Lung microvascular endothelial cell (primary cell): ENCODE measurements around the gene ILDR1. TPM values are rescaled to one million over a fixed set of nuclear protein-coding genes. Genes with fewer than 3 reads are reported as not detected.
A peak's percentile ranks its signal among the peaks of the same experiment; 100 is the strongest.
"Not testable (repeated sequence)": the region's sequence is repeated elsewhere in the genome, so short reads cannot be mapped to it uniquely, and the experiment has no call there.

Source experiments
- DNase-seq, 2 donors: peaks; one replicate each; pipeline versions ENCODE4 v3.0.0 to v3.0.0-alpha.2; 2010; ENCODE audit warnings: low read depth in 2 of 2
- total RNA-seq: library from RNA; depleted of rRNA; stranded (reverse); fragments of >200 nt; gene quantifications from 2 replicates; pipeline ENCODE4 v1.2.1, GENCODE V29; 2014

ILDR1 gene
- not detected in 2 replicates for total RNA-seq

DNA sequence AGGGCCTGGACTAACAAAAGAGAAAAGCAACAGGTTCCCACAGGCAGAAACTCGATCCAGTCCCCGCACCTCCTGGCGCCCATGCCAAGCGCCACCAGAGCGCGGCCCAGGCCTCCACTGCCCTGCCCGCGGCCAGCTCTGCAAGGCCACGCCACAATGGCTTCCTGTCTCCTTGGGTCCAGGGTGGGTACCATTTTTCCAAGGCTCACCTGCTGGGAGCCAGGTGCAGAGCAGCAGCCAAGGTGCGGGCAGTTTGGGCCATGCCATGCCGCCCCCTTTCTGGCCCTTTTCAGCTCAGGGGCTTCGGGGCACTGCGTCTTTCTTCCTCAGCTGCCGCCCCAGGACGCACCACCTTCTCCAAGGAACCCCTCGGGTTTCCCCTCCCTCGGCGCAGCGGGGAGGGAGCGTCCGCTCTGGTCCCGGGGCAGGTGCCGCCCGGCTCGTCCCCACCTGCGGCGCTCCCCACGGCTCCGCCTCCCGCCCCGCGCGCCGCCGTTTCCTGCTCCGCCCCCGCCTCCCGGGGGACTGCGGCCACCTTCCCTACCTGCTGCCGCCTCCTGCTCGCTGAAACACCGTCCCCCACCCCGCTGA lies at the start of gene ILDR1:
Gene ILDR1 (minus strand): TSS at position 437 of the 591 bp plus-strand sequence. CDS start 170 bp downstream, at position 267.
- DNase-seq = no peak

DNA sequence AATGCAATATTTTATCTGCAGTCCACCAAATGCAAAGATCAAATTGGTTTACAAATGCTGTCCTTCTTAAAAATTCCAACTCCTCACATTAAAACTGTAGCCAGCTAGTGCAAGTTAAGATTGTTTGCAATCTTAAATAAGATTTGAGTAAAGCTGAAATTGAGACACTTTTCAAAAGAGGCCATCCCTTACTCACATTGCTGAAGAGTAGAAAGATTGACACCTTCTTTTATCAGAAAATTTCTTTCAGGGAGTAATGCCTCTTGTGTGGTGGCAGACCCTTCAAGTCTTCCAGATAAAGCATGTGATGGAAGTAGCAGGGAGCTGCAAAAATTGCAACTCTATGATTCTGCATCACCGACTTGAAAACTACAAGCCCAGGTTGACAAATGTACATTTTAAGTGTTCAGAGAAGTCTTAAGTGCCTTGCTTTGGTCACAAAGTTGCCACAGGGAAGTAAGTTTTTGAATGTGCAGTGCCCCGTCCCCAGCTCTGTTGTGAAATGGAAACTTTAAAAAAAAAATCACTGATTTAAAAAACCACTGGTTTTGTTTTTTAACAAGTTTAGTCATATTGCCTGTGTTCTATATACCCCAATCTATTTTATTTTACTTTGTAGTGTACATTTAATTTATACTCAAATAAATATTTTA lies 45.7 kb upstream of the ILDR1 start:
- no peak for DNase-seq

DNA sequence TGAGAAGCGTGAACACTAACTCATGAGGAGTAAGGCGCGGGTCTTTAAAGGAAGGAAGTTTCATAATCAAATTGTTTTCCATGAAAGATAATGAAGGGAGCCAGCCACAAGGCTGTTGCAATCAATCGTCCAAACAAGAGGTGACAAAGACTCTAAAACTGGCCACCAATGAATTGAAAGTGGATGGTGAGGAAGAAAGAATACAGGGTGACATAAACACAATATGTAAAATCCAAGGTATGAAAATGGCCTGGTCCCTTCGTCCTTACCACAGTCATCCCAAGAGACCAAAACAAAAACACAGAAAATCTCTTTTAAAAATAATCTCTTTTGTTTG lies 45.1 kb upstream of the ILDR1 start:
- peak in 1 of 2 donors; percentile 5 for DNase-seq

DNA sequence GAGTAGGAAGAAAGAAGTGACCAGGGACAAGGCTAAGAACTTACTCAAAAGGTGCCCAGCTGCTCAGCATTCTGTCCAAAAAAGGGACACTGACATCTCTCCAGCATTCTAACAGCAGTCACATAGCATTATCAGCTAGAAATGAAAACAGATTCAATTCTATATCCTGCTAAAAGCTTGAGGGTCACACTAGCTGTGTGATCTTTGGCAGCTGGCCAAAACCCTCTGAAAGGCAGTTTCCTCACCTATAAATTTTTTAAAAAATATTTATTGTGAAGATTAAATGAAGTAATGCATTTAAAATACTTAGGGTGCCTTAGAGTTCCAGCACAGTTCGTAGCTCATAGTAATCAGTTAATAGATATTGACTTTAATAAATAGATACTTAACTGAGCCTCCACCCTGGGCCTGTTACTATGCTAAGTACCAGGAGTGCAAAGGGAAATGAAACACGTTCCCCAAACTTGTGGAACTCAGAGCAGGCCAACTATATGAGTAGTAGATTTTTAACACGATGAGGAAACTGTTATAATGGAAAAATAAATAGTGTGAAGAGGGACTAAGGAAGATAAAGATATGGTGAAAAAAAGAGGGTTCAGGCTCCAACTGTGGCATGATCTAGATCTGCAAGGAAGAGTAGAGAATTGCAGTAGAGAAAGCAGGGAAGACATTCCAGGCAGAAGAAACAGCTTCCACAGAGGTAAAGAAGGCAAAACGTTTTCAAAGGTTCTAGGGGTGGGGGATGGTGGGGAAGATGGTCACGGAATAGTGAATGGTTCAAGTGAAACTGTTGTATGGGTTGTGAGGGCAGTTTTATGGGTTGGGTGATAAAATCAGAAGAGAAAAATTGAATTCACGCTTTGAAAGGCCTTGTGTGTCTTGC lies 44.5 kb upstream of the ILDR1 start:
- DNase-seq = peak in 1 of 2 donors; percentile 82

DNA sequence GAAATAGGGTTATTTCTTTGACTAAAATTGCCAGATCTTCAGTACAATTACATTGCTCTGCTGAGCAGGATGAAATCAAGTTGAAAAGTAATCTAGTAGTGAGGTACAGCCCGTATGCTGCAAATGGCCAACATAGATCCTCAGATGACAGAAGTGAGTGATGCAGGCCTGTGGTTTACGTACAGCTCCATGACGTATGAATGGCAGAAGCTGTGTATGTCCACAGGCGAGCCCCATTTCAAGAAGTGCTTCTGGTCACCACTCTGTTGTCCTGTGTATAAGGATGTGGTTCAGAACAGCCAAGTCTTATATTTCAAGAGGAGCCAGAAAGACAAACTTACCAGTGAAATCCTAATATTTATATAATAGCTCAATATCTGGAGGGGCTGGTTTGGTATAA lies 42.3 kb upstream of the ILDR1 start:
- DNase-seq = no peak

DNA sequence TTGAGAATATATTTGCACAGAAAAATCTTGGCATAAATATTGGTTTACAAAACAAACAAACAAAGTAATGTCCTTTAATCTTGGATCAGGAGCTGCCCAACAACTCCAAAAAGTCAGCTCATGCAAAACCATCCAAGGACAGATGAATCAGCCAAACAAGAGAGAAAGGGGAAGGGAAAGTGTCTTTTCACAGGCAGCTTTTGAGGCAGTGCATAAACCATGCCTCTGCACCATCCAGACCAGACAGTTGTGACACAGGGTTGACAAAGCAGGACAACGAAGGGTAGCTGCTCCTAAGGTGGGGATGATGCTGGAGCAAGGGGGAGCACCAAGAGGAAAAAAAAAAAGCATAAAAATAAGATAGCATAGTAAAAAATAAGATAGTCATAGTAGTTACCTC lies 41.9 kb upstream of the ILDR1 start:
- DNase-seq = no peak

DNA sequence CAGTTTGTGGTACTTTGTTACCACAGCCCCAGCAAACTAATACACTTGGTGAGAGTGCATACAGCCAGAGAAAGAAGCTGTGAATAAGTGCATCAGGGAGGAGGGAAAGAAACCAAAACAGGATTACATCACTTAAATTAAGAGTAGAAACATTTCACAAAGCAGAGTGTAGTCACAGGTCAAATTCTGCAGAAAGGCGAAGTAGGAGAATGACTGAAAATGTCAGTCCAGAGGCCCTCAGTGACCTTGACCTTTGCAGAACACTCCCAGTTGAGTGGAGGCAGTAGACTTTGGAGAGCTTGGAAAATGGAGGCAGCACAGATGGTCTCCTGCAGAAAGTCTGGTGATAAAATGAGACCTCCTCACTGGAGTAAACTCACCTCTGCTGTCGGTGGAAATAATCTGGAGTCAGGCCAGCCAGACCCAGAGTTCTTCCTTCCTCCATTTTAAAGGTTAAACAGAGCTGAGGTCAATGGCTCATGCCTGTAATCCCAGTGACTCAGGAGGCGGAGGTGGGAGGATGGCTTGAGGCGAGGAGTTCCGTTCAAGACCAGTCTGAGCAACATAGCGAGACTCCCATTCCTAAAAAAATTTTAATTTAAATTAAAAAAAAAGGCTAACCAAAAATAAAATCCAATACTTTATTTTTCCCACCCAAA lies 38.1 kb upstream of the ILDR1 start:
- peak in 1 of 2 donors; percentile 7 for DNase-seq

DNA sequence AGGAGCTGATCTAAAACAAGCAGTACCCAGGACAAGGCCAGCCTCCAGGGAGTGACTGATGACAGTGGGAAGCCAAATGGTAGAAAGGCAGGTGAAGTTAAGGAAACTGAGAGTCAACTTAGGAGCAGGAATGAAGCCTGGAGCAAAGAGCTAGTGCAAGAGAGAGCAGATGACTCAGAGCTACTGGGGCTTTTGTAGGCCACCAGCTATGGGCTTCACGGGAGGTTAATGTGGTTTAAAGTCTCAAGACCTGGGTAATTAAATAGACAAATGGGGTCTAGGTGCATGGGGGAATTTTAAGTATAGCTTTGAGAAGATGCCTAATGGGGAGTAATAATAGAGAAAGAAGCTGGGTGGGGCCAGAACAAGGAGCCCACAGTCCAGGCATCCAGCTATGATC lies 36.2 kb upstream of the ILDR1 start:
- DNase-seq = no peak

DNA sequence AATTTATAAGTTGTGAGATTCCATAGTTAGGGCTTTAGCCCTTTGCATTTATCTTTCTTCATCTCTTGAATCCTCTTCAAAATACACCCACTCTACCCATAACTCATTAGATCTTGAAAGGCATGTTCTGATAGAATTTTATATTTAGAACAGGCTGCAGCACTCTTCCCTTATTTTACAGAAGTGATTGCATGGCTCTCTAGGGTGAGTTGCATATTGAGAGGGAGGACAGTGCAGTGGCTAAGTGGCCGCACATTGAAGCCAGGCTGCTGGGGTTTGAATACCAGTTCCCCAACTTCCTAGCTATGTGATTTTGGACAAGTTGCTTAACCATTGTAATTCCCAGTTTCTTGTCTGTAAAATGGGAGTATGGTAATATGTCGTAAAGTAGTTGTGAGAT lies 35.6 kb upstream of the ILDR1 start:
- no peak for DNase-seq

DNA sequence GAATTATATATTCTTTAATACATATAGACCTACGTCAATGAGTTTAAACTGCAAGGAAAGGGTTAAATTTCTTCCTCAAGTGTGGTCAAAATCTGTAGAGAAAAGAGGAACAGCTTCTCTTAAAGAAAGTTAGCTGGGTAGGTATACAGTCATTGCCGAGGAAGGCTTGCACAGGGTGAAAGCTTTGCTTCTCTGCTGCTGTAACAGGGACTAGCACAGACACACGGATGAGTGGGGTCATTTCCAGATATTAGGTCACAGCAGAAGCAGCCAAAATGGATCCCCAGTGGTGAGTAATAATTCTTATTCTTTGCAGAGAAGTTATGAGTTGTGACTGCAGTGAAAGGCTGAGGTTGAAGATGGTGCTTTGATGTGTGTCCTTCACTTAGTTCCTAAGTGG lies 33.2 kb upstream of the ILDR1 start, which contains the start of gene CD86:
Gene CD86 (plus strand): TSS at position 148 of the 400 bp plus-strand sequence. CDS start 128 bp downstream, at position 276.
- no peak for DNase-seq

DNA sequence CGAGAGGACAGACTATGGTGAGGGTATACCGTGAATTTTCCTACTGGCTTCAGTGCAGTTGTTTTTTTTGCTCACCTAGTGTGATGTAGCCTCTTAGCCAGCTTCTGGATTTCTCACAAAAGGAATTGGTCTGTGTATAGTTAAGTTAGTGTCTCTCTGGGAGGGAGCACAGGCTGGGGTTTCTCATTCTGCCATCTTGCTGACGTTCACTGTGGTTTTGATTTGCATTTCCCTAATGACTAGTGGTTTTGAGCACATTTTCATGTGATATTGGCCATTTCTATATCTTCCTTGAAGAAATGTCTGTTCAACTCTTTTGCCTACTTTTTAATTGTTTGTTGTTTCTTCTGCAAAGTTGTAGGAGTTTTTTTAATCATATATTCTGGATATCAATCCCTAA lies 30.9 kb upstream of the ILDR1 start:
- no peak for DNase-seq

DNA sequence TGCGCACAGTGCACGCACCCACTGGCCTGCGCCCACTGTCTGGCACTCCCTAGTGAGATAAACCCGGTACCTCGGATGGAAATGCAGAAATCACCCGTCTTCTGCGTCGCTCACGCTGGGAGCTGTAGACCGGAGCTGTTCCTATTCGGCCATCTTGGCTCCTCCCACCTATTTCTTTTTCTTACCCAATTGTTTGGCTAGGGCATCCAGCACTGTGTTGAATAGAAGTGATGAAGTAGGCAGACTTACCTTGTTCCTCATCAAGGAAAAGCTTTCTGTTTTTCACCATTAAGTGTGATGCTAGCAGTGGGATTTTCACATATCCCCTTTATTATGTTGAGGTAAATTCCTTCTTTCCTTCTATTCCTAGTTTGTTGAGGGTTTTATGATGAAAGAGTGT lies 25.7 kb upstream of the ILDR1 start:
- not testable (repeated sequence) for DNase-seq

DNA sequence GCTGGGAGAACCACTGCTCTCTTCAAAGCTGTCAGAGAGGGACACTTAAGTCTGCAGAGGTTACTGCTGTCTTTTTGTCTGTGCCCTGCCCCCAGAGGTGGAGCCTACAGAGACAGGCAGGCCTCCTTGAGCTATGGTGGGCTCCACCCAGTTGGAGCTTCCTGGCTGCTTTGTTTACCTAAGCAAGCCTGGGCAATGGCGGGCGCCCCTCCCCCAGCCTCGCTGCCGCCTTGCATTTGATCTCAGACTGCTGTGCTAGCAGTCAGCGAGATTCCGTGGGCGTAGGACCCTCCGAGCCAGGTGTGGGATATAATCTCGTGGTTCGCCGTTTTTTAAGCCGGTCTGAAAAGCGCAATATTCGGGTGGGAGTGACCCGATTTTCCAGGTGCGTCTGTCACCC lies 25.2 kb upstream of the ILDR1 start:
- not testable (repeated sequence) for DNase-seq

DNA sequence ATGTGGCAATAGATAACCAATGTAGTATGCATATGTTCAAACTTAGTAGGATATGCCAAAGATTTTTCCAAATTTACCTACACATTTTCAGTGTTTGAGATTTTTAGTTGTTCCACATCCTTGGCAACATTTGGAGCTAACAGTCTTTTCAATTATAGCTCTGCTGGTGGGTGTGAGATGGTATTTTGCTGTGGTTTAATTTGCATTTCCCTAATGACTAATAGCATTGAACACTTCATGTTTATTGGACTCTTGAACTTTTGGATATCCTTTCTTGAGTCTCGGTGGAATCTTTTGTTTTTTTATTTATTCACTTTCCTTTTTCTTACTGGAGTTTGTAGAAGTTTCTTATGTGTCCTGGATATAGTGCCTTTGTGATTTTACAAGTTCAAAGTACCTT lies 11.0 kb upstream of the ILDR1 start:
- no peak for DNase-seq

DNA sequence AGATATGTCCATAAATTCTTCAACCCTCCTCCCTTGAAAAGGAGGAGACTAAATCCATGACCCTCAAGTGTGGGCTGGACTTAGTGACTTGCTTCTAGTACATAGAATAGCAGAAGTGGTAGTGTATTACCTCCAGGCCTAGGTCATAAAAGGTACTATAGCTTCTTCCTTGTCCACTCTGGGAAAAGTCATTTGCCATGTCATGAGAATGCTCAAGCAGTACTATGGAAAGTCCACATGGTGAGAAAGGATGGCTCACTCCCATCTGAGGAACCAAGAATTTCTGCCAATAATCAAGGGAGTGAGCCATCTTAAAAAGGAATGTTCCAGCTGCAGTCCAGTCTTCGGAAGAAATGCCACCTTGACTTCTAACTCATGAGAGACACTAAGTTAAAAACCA lies 10.5 kb upstream of the ILDR1 start:
- no peak for DNase-seq

DNA sequence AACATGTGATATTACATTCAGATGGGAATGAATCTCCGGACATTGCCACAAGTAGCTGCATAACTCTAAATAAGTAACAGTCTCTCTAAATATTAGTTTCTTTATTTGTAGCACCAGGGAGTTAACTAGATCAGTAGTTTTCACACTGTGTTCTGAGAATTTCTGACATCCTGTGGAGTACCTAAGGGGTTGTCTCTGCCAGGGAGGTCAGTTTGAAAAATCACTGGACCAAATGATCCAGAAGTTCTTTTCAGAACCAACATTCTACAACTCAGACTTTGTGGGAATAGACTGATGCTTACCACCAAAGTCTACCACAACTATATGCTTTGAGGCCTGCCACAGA lies 9.0 kb upstream of the ILDR1 start:
- no peak for DNase-seq

DNA sequence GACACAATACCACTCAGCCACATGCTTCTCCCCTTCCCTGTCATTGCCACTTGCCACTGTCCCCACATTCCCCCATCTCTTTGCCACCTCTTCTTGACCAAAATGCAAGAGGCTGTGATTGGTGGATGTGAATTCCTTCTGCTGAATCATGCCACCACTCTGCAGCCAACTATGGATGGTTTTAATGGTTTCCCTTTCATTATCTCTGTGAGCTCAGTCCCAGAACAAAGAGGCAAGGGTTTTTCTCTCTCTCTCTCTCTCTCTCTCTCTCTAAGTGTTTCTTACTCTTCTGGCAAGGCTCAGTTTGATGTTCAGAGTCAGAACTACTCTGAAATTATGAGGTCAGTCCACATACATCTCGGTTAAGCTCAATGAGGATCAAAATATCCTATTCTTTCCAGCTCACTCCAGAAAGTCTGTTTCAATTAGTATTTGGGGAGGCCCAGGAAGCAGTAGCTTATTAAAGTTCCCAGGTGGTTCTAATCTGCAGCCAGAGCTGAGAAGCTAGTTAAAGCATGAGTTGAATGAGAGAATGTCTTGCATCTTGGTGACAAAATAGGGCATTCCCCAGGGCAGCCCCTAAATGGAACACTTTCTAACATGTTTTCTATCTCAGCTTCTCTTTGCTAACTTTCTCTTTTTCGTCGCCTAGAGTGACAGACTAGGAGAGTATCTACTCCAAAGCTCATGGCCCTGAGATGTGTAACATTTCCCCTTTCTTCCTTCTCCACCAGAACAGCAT lies 8.5 kb upstream of the ILDR1 start:
- peak; percentile 7 to 8 for DNase-seq

DNA sequence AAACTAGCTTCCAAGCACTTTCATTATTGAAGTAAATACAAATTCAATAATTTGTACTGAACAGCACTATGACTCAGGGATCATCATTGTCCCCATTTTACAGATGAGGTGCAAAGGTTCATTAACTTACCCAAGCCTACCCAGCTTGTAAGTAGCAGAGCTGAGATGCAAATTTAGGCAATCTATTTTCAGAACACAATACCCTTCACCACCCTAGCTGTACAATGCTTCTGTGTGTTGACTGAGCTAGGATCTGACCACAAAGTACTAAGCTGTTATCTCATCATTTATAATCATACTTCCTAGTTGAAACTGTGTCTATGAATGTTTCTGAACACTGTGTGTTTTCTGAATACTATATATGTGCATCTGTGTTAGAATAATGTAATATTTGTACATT lies 3.2 kb upstream of the ILDR1 start:
- no peak for DNase-seq

DNA sequence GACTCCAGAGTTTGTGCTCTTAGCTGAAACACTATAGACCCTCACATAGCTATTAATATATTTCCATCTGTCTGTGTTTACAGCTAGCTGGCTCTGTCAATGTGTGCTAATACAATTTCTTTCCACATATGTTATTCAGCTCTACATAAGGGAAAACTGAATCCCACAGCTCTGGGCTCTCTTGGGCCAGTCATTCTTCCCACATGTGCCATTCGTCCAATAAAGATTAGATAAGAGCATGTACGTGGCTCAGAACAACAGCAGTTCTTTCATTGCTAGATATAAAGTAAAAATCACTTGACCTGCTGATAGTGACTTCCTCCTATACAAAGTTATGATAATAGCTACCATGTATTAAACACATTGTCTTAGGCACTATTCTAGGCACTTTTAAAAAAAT lies 2.8 kb upstream of the ILDR1 start:
- no peak for DNase-seq

DNA sequence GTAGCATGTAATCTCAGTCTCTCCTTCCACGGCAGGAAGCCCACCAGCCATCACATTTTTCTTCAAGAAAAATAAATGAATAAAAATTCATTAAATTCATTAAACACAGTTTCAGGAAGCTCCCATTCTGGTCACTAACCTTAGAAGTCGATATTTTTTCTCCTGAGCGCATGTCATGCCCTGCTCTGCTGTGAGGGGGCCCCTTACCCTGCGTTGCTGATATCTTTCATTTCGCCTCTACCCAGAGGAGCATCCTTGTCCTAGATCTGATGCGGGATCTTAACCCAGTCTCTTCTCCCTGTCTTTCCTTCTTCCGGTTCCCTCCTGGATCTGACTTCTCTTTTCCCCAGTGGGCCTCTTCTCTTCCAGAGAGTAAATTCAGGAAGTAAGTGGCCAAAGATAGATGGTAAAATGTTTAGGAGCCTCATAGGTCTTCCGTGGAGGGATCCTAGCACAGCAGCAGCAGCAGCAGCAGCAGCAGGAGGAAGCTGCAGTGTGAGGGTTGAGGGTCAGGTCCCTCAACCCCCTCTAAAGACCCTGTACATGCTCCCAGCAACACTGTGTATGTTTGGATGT lies 1.4 kb upstream of the ILDR1 start:
- DNase-seq = no peak

DNA sequence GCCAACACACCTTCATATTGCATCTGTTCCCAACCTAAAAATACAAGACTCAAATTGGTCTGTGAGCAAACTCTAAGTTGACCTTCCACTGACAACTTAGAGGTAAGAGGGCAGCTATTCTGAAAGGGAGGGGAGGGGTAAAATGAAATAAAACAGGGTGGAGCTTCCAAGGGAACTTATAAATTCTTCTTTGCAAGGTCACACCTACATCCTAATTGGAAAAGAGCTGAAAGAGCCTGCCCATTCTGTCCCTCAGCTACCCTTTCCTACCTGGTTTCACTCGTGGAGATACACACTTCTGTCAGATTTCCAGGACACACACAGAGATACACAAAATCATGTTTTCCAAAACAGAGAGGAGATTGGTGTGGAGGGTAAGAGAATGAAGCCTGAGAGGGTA lies 1.0 kb downstream of the ILDR1 start:
- no peak for DNase-seq
